Neural cell (in vitro differentiated cells): ENCODE data around the gene ZNF621. TPM values are rescaled to one million over a fixed set of nuclear protein-coding genes. Genes with fewer than 3 reads are reported as not detected.

Experiments used
- H2AFZ ChIP-seq: fragments of 200-600, 300-800 bp; sonication (generic), shearing (Covaris generic); 2 replicates; pipeline ENCODE4 v1.6.0; 2014; ENCODE audit warnings: low read depth, mild to moderate bottlenecking, antibody characterized with exemption, low read length, moderate library complexity
- H3F3A ChIP-seq: fragments of 200-600 bp; shearing (Covaris generic); 2 replicates; pipeline ENCODE4 v1.6.1; 2016; ENCODE audit warnings: mild to moderate bottlenecking, moderate library complexity, mixed read lengths, antibody characterized with exemption, low read length; ENCODE audit not compliant: insufficient read depth, poor library complexity, severe bottlenecking
- H3K27ac ChIP-seq: fragments of 200-600, 300-800 bp; sonication (generic), shearing (Covaris generic); 2 replicates; pipeline ENCODE4 v1.5.1; 2014; ENCODE audit warnings: mild to moderate bottlenecking, low read length, moderate library complexity
- H3K27me3 ChIP-seq: fragments of 300-800, 200-600 bp; sonication (generic), shearing (Covaris generic); 2 replicates; pipeline ENCODE4 v1.6.0; 2014; ENCODE audit warnings: mild to moderate bottlenecking, low read depth, low read length, moderate library complexity; ENCODE audit not compliant: insufficient read depth
- H3K36me3 ChIP-seq: fragments of 300-800, 200-600 bp; sonication (generic), shearing (Covaris generic); 2 replicates; pipeline ENCODE4 v1.5.1; 2014; ENCODE audit warnings: mild to moderate bottlenecking, antibody characterized with exemption, low read length, moderate library complexity; ENCODE audit not compliant: insufficient read depth
- H3K4me2 ChIP-seq: fragments of 300-800, 200-600 bp; sonication (generic), shearing (Covaris generic); 2 replicates; pipeline ENCODE4 v1.6.0; 2014; ENCODE audit warnings: mild to moderate bottlenecking, low read length
- H3K4me3 ChIP-seq: fragments of 300-800, 200-600 bp; sonication (generic), shearing (Covaris generic); 2 replicates; pipeline ENCODE4 v1.5.1; 2014; ENCODE audit warnings: mild to moderate bottlenecking, low read length, moderate library complexity
- H3K79me2 ChIP-seq: fragments of 200-600 bp; shearing (Covaris generic); replicated peaks from 2 replicates; pipeline ENCODE4 v1.6.0; 2014; ENCODE audit warnings: mild to moderate bottlenecking, low read length, moderate library complexity; ENCODE audit not compliant: insufficient read depth
- H3K9ac ChIP-seq: fragments of 300-800, 200-600 bp; sonication (generic), shearing (Covaris generic); 2 replicates; pipeline ENCODE4 v1.6.1; 2016; ENCODE audit warnings: mild to moderate bottlenecking, low read length, mixed read lengths
- H3K9me2 ChIP-seq: fragments of 200-600 bp; shearing (Covaris generic); 2 replicates; pipeline ENCODE4 v1.6.1; 2016; ENCODE audit warnings: mild to moderate bottlenecking, low read length, mixed read lengths; ENCODE audit not compliant: insufficient read depth
- H3K9me3 ChIP-seq: fragments of 200-600, 300-800 bp; sonication (generic), shearing (Covaris generic); 2 replicates; pipeline ENCODE4 v1.6.1; 2016; ENCODE audit warnings: mild to moderate bottlenecking, mixed run types, low read length, moderate library complexity, mixed read lengths
- H4K20me1 ChIP-seq: fragments of 200-600 bp; shearing (Covaris generic); 2 replicates; pipeline ENCODE4 v1.6.1; 2016; ENCODE audit warnings: mild to moderate bottlenecking, mixed run types; ENCODE audit not compliant: insufficient read depth
- CTCF ChIP-seq: fragments of 450-650 bp; IDR thresholded peaks from 2 replicates; pipeline ENCODE4 v1.5.1; 2014; ENCODE audit warnings: antibody characterized with exemption, mild to moderate bottlenecking, moderate library complexity; ENCODE audit not compliant: poor library complexity, severe bottlenecking
- EP300 ChIP-seq: fragments of 450-650 bp; conservative IDR thresholded peaks from 2 replicates; pipeline ENCODE4 v1.6.1; 2014; ENCODE audit warnings: antibody characterized with exemption, mild to moderate bottlenecking, moderate library complexity; ENCODE audit not compliant: poor library complexity, severe bottlenecking
- EZH2 ChIP-seq: fragments of 200-600, 300-800 bp; shearing (Covaris generic), sonication (generic); IDR thresholded peaks from 2 replicates; pipeline ENCODE4 v1.6.1; 2014; ENCODE audit warnings: antibody characterized with exemption, low read length, borderline replicate concordance, mild to moderate bottlenecking; ENCODE audit not compliant: insufficient read depth, poor library complexity, severe bottlenecking
- MXI1 ChIP-seq: fragments of 450-650 bp; conservative IDR thresholded peaks from 2 replicates; pipeline ENCODE4 v1.6.1; 2014; ENCODE audit warnings: antibody characterized with exemption, mild to moderate bottlenecking; ENCODE audit not compliant: poor library complexity, severe bottlenecking
- POLR2AphosphoS5 ChIP-seq: IDR thresholded peaks from 2 replicates; pipeline ENCODE4 v1.6.1; 2012
- RAD21 ChIP-seq: fragments of 450-650 bp; conservative IDR thresholded peaks from 2 replicates; pipeline ENCODE4 v1.6.1; 2014; ENCODE audit warnings: antibody characterized with exemption, mild to moderate bottlenecking, moderate library complexity
- REST ChIP-seq: IDR thresholded peaks from 2 replicates; pipeline ENCODE4 v1.6.1; 2012; ENCODE audit warnings: borderline replicate concordance
- SMC3 ChIP-seq: fragments of 450-650 bp; conservative IDR thresholded peaks from 2 replicates; pipeline ENCODE4 v1.6.1; 2014; ENCODE audit warnings: antibody characterized with exemption, mild to moderate bottlenecking, moderate library complexity; ENCODE audit not compliant: poor library complexity
- TAF1 ChIP-seq: IDR thresholded peaks from 2 replicates; pipeline ENCODE4 v1.6.1; 2012; ENCODE audit warnings: low read depth
- polyA plus RNA-seq: library from polyadenylated mRNA; depleted of rRNA; stranded (reverse); fragments of >200 nt; gene quantifications from 2 replicates; pipeline ENCODE4 v1.2.3, GENCODE V29; 2014

The ZNF621 gene
- polyA plus RNA-seq, 1 donor from 2014 or later: 8.1 TPM

GRCh38 chr3:40518067-40518466, 6.7 kb upstream of the ZNF621 start:
- no peaks in the 10 kb centered on the region for H3K9me3 ChIP-seq
- TF ChIP-seq TAF1 (no peak), CTCF (no peak), REST (no peak), MXI1 (no peak), RAD21 (no peak), SMC3 (no peak), POLR2AphosphoS5 (no peak), EZH2 (no peak), EP300 (no peak)
- no peak overlapping the region for H3K4me2 ChIP-seq
- no peaks in the 10 kb centered on the region for H3K9me2 ChIP-seq
- no peaks in the 10 kb centered on the region for H4K20me1 ChIP-seq
- no peaks in the 10 kb centered on the region for H3F3A ChIP-seq
- no peak overlapping the region for H3K27ac ChIP-seq
- H3K4me3 ChIP-seq: no peak overlapping the region
- no peaks in the 10 kb centered on the region for H3K79me2 ChIP-seq
- H3K36me3 ChIP-seq: peaks cover 6% of the 10 kb centered on the region
- H3K9ac ChIP-seq: no peak overlapping the region
- no peaks in the 10 kb centered on the region for H3K27me3 ChIP-seq
- no peak overlapping the region for H2AFZ ChIP-seq

GRCh38 chr3:40518848-40519247, 5.9 kb upstream of the ZNF621 start:
- Histone ChIP-seq H3K4me3 (no peak overlapping the region), H3K27me3 (no peaks in the 10 kb centered on the region), H3K79me2 (no peaks in the 10 kb centered on the region), H3K36me3 (peaks cover 6% of the 10 kb centered on the region), H3F3A (no peaks in the 10 kb centered on the region), H4K20me1 (no peaks in the 10 kb centered on the region), H3K4me2 (no peak overlapping the region), H3K9me3 (no peaks in the 10 kb centered on the region), H2AFZ (no peak overlapping the region), H3K9me2 (no peaks in the 10 kb centered on the region), H3K27ac (no peak overlapping the region), H3K9ac (no peak overlapping the region)
- TF ChIP-seq EP300: no peak
- no peak for TF ChIP-seq POLR2AphosphoS5
- no peak for TF ChIP-seq REST
- TF ChIP-seq RAD21: no peak
- TF ChIP-seq SMC3: no peak
- no peak for TF ChIP-seq EZH2
- TF ChIP-seq TAF1: no peak
